GM12873 (cell line): Measurements from ENCODE around the gene RAP2C.

Experiments used
- TF ChIP-seq, protein P1 (sequence below): IDR thresholded peaks from 2 replicates; pipeline ENCODE4 v1.5.1; 2012; ENCODE audit warnings: low read depth, mild to moderate bottlenecking, moderate library complexity, low read length, control low read depth; ENCODE audit not compliant: insufficient read depth; ENCODE audit errors: missing control alignments

Gene RAP2C

DNA sequence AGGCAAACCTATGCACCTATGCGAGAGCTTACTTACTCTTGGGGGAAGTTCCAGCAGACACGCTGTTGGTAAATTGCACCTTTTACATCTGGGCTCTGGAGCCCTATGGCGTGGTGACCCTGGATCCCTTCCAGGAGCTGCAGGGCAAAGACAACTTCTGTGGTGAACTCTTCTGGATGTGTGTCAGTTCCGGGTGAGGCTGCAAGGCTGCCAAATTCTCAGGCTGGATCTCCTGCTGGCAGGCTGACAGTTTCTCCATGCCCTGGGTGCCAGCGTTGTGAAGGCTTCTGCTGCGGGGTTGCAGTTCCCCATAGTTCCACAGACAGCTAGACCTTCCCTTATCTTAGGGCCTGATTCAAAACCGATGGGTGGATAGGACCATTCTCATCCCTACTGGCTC lies 37.9 kb downstream of the RAP2C start:
- TF ChIP-seq, protein P1, sequence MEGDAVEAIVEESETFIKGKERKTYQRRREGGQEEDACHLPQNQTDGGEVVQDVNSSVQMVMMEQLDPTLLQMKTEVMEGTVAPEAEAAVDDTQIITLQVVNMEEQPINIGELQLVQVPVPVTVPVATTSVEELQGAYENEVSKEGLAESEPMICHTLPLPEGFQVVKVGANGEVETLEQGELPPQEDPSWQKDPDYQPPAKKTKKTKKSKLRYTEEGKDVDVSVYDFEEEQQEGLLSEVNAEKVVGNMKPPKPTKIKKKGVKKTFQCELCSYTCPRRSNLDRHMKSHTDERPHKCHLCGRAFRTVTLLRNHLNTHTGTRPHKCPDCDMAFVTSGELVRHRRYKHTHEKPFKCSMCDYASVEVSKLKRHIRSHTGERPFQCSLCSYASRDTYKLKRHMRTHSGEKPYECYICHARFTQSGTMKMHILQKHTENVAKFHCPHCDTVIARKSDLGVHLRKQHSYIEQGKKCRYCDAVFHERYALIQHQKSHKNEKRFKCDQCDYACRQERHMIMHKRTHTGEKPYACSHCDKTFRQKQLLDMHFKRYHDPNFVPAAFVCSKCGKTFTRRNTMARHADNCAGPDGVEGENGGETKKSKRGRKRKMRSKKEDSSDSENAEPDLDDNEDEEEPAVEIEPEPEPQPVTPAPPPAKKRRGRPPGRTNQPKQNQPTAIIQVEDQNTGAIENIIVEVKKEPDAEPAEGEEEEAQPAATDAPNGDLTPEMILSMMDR = no peak

DNA sequence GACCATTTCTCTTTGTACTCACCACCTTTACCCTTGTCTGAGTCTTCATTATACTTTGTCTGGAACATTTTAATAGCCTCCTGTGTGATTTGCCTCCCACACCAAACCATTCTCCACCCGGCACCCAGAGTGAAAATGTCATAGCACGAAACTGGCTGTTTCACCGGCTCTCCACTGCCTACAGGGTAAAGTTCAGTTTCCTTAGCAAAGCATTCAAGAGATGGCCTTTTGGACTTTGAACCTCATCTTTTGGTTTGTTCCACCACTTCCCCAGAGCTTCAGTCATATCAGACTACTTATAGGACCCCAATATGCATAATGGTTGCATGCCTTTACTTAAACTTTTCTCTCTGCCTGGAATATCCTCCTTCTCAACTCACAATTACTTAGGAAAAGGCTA lies 38.3 kb downstream of the RAP2C start:
- TF ChIP-seq, protein P1 = no peak

DNA sequence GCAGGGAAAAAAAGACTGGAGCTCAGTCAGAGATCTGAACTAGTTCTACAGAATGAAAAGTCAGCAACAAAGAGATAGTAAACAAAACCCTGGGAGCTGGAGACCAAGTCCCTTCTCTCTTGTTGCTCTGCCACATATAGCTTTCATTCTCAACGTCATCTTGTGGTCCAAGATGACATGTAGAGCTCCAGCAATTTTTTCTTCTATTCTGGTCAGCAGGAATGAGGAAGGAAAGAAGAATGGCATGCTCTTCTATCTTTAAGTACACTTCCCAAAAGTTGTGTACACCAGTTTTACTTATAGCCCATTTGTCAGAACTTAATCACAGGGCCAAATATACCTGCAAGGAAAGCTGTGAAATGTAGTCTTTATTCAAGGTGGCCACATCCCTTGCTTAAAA lies 45.6 kb downstream of the RAP2C start:
- TF ChIP-seq, protein P1 = no peak

DNA sequence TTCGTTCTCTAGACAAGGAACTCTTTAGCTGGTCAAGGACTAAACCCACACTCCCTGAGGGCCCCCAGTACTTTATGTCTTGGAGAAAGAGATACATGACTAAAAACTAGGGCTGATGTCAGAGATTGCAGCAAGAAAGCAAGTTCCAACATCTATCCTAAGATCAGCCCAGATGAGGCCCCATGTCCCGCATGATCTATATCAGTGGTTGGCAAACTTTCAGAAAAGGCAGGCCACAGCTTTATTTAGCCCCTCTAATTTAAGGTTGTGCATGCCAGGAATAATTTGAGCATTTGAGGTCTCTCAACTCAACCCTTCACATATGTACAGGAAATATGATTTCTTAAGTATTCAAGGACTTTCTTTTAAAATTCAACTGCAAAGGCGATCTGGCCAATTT lies 47.4 kb downstream of the RAP2C start:
- TF ChIP-seq, protein P1 = no peak

DNA sequence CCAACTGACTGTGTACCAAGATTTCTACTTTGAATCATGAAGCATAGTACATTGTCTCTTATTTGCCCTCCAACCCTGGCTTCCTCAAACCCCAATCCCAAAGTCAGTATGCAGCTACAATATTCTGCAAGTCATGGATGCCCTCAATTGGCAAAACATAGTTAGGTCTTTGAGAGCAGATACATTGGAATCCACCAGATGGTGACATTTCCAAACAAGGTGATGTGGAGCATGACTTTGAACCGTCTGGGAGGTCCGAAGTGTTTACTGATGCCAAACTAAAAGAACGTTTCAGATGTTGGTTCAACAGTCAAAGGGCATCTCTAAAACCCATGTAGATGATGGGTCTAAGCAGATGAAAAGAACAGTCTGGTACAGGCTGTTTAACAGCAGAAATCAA lies 47.8 kb downstream of the RAP2C start:
- TF ChIP-seq, protein P1 = no peak

DNA sequence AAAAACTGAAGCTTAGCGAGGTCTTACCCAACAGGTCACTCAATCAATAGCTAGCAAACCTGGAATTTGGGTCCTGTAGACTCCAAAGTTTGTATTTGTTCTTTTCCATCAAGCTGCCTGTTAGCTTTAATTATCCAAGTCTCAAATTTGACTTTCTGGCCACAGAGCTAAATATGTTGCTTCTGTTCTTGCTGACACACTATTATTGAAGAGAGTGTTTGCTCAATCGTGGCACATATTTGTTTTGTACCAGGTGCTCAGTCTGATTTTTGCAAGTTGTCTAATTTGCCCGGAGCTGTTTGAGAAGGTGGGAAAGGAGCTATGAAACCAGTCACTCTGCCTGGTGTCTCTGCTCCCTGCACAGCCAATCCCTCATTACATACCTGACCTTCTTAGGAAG lies 49.7 kb downstream of the RAP2C start:
- TF ChIP-seq, protein P1 = no peak

DNA sequence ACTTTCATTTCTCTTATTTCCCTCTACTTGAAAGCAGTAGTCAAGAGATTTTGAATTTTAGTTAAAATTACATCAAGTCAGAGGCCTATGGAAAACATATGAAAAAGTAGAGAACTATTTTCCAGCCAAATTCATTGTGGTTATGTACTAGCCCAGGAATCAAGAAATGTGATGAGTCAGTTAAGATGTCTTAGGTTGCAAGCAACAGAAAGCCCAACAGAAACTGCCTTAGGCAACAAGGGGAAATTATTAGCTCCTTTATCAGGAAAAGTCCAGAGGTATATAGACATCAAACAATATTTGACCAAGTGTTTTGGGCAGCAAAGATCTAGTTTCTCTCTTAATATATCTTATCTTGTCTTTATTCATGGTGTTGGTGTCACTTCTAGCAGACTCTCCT lies 53.6 kb downstream of the RAP2C start:
- TF ChIP-seq, protein P1 = no peak
